ENCODE measurements around the gene TBC1D9. TPM values are rescaled to one million over a fixed set of nuclear protein-coding genes. Genes with fewer than 3 reads are reported as not detected.

TBC1D9 gene
- polyA plus RNA-seq, 3 donors, result 13.6 to 33.5 (median 21.0) TPM

DNA sequence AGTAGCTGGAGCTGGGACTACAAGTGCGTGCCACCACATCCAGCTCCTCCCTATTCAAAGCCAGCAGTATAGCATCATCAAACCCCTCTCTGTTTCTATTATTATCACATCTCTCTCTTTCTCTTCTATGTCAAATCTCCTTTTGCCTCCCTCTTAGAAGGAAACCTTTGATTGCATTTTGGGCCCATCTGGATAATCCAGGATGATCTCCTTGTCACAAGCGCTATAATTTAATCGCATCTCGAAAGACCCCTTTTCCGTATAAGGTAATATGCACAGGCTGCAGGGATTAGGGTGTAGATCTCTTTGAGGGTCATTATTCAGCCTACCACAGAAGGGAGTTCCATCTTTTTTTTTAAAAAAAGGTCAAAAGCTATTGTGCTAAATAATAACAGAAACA lies 46.4 kb upstream of the TBC1D9 start:
- Mint-ChIP-seq H3K4me3 (no peak overlapping the region), H3K4me1 (peaks cover 69% of the 10 kb centered on the region), H3K36me3 (no peaks in the 10 kb centered on the region), H3K27ac (no peak overlapping the region), H3K9me3 (peaks cover 0 to 5% (median 2%) of the 10 kb centered on the region in 7 donors), H3K27me3 (ENCODE audit: low read depth in 3 of 3) (peaks cover 0 to 13% (median 1%) of the 10 kb centered on the region in 3 donors)
- H3K36me3 ChIP-seq (replicated peaks in 1 of 2; ENCODE audit: control insufficient read depth in 1 of 2, insufficient read depth in 2 of 2, low read length in 2 of 2), result no peaks in the 10 kb centered on the region
- TF ChIP-seq, protein P1, sequence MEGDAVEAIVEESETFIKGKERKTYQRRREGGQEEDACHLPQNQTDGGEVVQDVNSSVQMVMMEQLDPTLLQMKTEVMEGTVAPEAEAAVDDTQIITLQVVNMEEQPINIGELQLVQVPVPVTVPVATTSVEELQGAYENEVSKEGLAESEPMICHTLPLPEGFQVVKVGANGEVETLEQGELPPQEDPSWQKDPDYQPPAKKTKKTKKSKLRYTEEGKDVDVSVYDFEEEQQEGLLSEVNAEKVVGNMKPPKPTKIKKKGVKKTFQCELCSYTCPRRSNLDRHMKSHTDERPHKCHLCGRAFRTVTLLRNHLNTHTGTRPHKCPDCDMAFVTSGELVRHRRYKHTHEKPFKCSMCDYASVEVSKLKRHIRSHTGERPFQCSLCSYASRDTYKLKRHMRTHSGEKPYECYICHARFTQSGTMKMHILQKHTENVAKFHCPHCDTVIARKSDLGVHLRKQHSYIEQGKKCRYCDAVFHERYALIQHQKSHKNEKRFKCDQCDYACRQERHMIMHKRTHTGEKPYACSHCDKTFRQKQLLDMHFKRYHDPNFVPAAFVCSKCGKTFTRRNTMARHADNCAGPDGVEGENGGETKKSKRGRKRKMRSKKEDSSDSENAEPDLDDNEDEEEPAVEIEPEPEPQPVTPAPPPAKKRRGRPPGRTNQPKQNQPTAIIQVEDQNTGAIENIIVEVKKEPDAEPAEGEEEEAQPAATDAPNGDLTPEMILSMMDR (IDR thresholded peaks at IDR 0.05), result no peak
- no peak overlapping the region for H3K9ac ChIP-seq (ENCODE audit: insufficient read depth, low read length, poor library complexity, severe bottlenecking)
- no peaks in the 10 kb centered on the region for H3K9me3 ChIP-seq (replicated peaks in 1 of 2; ENCODE audit: control insufficient read depth in 1 of 2, insufficient read depth in 1 of 2, low read length in 2 of 2)
- H3K79me2 ChIP-seq (ENCODE audit: insufficient read depth, low read length), result no peaks in the 10 kb centered on the region
- DNase-seq, result no peak
- 100% methylated on average over 1 of the region's 5 CpGs for WGBS (ENCODE audit: insufficient coverage)
- H3K4me1 ChIP-seq (ENCODE audit: control insufficient read depth in 1 of 2, insufficient read depth in 2 of 2, low read length in 2 of 2), result peaks cover 68 to 82% of the 10 kb centered on the region in 2 donors
- H3K4me2 ChIP-seq (replicated peaks; ENCODE audit: extremely low read depth, low read length, poor library complexity, severe bottlenecking), result no peak overlapping the region
- no peak overlapping the region for H3K4me3 ChIP-seq (replicated peaks in 1 of 3; ENCODE audit: low read depth in 2 of 3, low read length in 3 of 3)
- intact Hi-C loops (cut with micrococcal nuclease), result loop anchor here in 1 of 2 donors (10.0 kb wide), 1 partner anchor 48 kb away; the partner anchor contains the start of gene TBC1D9
- H2AFZ ChIP-seq (ENCODE audit: insufficient read depth, low read depth, low read length, poor library complexity, severe bottlenecking), result no peak overlapping the region
- no peaks in the 10 kb centered on the region for H4K20me1 ChIP-seq (ENCODE audit: insufficient read depth, low read length)
- no peaks in the 10 kb centered on the region for H3K27me3 ChIP-seq (ENCODE audit: control insufficient read depth in 2 of 2, insufficient read depth in 2 of 2, low read length in 2 of 2)
- no peak overlapping the region for H3K27ac ChIP-seq (ENCODE audit: low read depth in 1 of 2, low read length in 2 of 2)

DNA sequence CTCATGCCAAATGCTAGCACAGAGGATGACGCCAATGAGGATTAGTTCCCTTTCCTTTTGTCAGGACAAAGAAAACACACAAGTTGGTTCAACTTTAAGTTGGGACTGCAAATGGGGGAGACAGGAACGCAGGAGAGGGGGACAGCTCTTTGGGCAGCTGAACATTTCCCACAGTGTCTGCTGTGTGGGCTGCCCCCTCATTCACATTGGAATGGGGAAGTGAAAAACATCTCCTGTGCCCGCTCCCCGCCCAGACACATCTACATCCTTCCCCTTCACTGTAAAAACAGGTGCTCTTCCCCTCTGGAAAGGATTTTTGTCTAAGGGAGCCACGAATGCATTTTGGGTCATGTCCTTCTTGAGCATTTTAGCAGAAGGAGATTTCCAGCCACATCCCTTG lies 44.5 kb upstream of the TBC1D9 start:
- Histone ChIP-seq H4K20me1 (ENCODE audit: insufficient read depth, low read length) (no peaks in the 10 kb centered on the region), H3K4me1 (ENCODE audit: control insufficient read depth in 1 of 2, insufficient read depth in 2 of 2, low read length in 2 of 2) (peaks cover 57 to 79% of the 10 kb centered on the region in 2 donors), H3K4me3 (replicated peaks in 1 of 3; ENCODE audit: low read depth in 2 of 3, low read length in 3 of 3) (peak overlapping the region in 1 of 3 experiments; percentile 24), H3K79me2 (ENCODE audit: insufficient read depth, low read length) (no peaks in the 10 kb centered on the region), H3K9me3 (replicated peaks in 1 of 2; ENCODE audit: control insufficient read depth in 1 of 2, insufficient read depth in 1 of 2, low read length in 2 of 2) (no peaks in the 10 kb centered on the region), H3K27ac (ENCODE audit: low read depth in 1 of 2, low read length in 2 of 2) (peak overlapping the region; percentile 33 to 55), H3K27me3 (ENCODE audit: control insufficient read depth in 2 of 2, insufficient read depth in 2 of 2, low read length in 2 of 2) (no peaks in the 10 kb centered on the region), H3K36me3 (replicated peaks in 1 of 2; ENCODE audit: control insufficient read depth in 1 of 2, insufficient read depth in 2 of 2, low read length in 2 of 2) (no peaks in the 10 kb centered on the region), H3K4me2 (replicated peaks; ENCODE audit: extremely low read depth, low read length, poor library complexity, severe bottlenecking) (peak overlapping the region; percentile 39), H3K9ac (ENCODE audit: insufficient read depth, low read length, poor library complexity, severe bottlenecking) (no peak overlapping the region), H2AFZ (ENCODE audit: insufficient read depth, low read depth, low read length, poor library complexity, severe bottlenecking) (peak overlapping the region; percentile 58)
- WGBS (ENCODE audit: insufficient coverage), result 0% methylated on average over 1 of the region's 5 CpGs
- TF ChIP-seq, protein P1 (IDR thresholded peaks at IDR 0.05), result no peak
- Mint-ChIP-seq H3K9me3 (peaks cover 0 to 5% (median 2%) of the 10 kb centered on the region in 7 donors), H3K4me3 (peak overlapping the region in 1 of 2 donors; percentile 71), H3K27me3 (ENCODE audit: low read depth in 3 of 3) (peaks cover 0 to 9% (median 1%) of the 10 kb centered on the region in 3 donors), H3K27ac (peak overlapping the region in 6 of 7 donors; percentile 54 to 75 (median 68)), H3K36me3 (no peaks in the 10 kb centered on the region), H3K4me1 (peaks cover 62% of the 10 kb centered on the region)
- intact Hi-C loops (cut with micrococcal nuclease), result loop anchor here in 1 of 2 donors (10.0 kb wide), 1 partner anchor 46 kb away; the partner anchor contains the start of gene TBC1D9
- DNase-seq, result peak; percentile 22 to 59 (median 57)

Measured in CD14-positive monocyte (primary cell).